IMR-90 (cell line): ENCODE measurements around the gene DCDC1. TPM values are rescaled to one million over a fixed set of nuclear protein-coding genes. Genes with fewer than 3 reads are reported as not detected.

ENCODE experiments used
- ATAC-seq: fragments of 200-7000 bp; cut with Tn5 transposase; 2 replicates; pipeline ENCODE4 v1.9.1; 2020; ENCODE audit warnings: low read depth, mild to moderate bottlenecking, moderate library complexity
- BruUV-seq: library from RNA; stranded (reverse); fragments of 400-500 nt; replicated peaks from 2 replicates; lab custom pipeline; 2021; lab: Mats Ljungman, UMichigan
- CTCF ChIA-PET: fragments of 300-600 bp; formaldehyde crosslinking; extraction: SDS; loops from one replicate; lab custom pipeline; 2021; ENCODE audit warnings: antibody characterized with exemption; lab: Yijun Ruan, JAX
- POLR2A ChIA-PET: fragments of 300-600 bp; sonication (Branson Sonifier 250); formaldehyde crosslinking; loops from one replicate; lab custom pipeline; 2022; ENCODE audit warnings: antibody characterized with exemption; ENCODE audit not compliant: unreplicated experiment; lab: Charles Lee
- DNase-seq: peaks from one replicate; pipeline ENCODE4 v3.0.0; 2013
- H2AFZ ChIP-seq: replicated peaks from 2 replicates; pipeline ENCODE3; 2013; ENCODE audit warnings: low read length, mild to moderate bottlenecking; ENCODE audit not compliant: poor library complexity
- H2AK5ac ChIP-seq: 2 replicates; pipeline ENCODE4 v1.6.1; 2013; ENCODE audit warnings: low read depth, low read length, inconsistent platforms
- H2AK9ac ChIP-seq: replicated peaks from 2 replicates; pipeline ENCODE3; 2013; ENCODE audit warnings: mild to moderate bottlenecking, low read depth, low read length, moderate library complexity; ENCODE audit not compliant: poor library complexity
- H2BK120ac ChIP-seq: 2 replicates; pipeline ENCODE4 v1.6.1; 2013; ENCODE audit warnings: low read depth, low read length, inconsistent platforms
- H2BK15ac ChIP-seq: 3 replicates; pipeline ENCODE4 v1.6.1; 2013; ENCODE audit warnings: low read depth, low read length, inconsistent platforms
- H2BK20ac ChIP-seq: 2 replicates; pipeline ENCODE4 v1.6.1; 2013; ENCODE audit warnings: low read depth, mild to moderate bottlenecking, inconsistent platforms, low read length, moderate library complexity
- H2BK5ac ChIP-seq: 2 replicates; pipeline ENCODE4 v1.6.1; 2013; ENCODE audit warnings: mild to moderate bottlenecking, low read depth, low read length, inconsistent platforms; ENCODE audit not compliant: poor library complexity, severe bottlenecking
- H3K14ac ChIP-seq: replicated peaks from 2 replicates; pipeline ENCODE4 v1.6.1; 2013; ENCODE audit warnings: low read depth, low read length, inconsistent platforms
- H3K18ac ChIP-seq: 2 replicates; pipeline ENCODE4 v1.6.1; 2013; ENCODE audit warnings: low read depth, low read length, control low read depth
- H3K23ac ChIP-seq: 2 replicates; pipeline ENCODE4 v1.6.1; 2013; ENCODE audit warnings: low read depth, low read length, inconsistent platforms
- H3K27ac ChIP-seq: 2 replicates; pipeline ENCODE4 v1.5.1; 2013; ENCODE audit warnings: mild to moderate bottlenecking, control low read depth, low read length; ENCODE audit not compliant: insufficient read depth
- H3K27me3 ChIP-seq: 2 replicates; pipeline ENCODE4 v1.6.1; 2013; ENCODE audit warnings: low read length; ENCODE audit not compliant: control insufficient read depth, insufficient read depth
- H3K36me3 ChIP-seq: 2 replicates; pipeline ENCODE4 v1.6.1; 2013; ENCODE audit warnings: low read length, mixed read lengths; ENCODE audit not compliant: control insufficient read depth, insufficient read depth
- H3K4ac ChIP-seq: 2 replicates; pipeline ENCODE4 v1.6.1; 2013; ENCODE audit warnings: low read depth, low read length, inconsistent platforms
- H3K4me1 ChIP-seq: 2 replicates; pipeline ENCODE4 v1.6.1; 2013; ENCODE audit warnings: low read length, mixed read lengths; ENCODE audit not compliant: control insufficient read depth, insufficient read depth
- H3K4me2 ChIP-seq: 2 replicates; pipeline ENCODE4 v1.6.1; 2013; ENCODE audit warnings: low read depth, mild to moderate bottlenecking, control low read depth, low read length, moderate library complexity
- H3K4me3 ChIP-seq: 2 replicates; pipeline ENCODE4 v1.5.1; 2013; ENCODE audit warnings: low read depth, mild to moderate bottlenecking, control low read depth, low read length, moderate library complexity; ENCODE audit not compliant: insufficient read depth
- H3K56ac ChIP-seq: 2 replicates; pipeline ENCODE4 v1.6.1; 2013; ENCODE audit warnings: low read length, inconsistent platforms; ENCODE audit not compliant: insufficient read depth; ENCODE audit errors: extremely low read depth
- H3K79me1 ChIP-seq, 2 experiments: 2 replicates each; pipeline ENCODE4 v1.6.1; 2013; ENCODE audit warnings: low read length in 2 of 2, inconsistent platforms in 1 of 2, low read depth in 1 of 2
- H3K9ac ChIP-seq: 2 replicates; pipeline ENCODE4 v1.6.1; 2013; ENCODE audit warnings: low read depth, low read length, control low read depth
- H3K9me1 ChIP-seq: 2 replicates; pipeline ENCODE4 v1.6.1; 2013; ENCODE audit warnings: low read length, inconsistent platforms; ENCODE audit not compliant: insufficient read depth
- H3K9me3 ChIP-seq: 2 replicates; pipeline ENCODE4 v1.6.1; 2013; ENCODE audit warnings: low read length; ENCODE audit not compliant: control insufficient read depth, insufficient read depth
- H4K20me1 ChIP-seq: 2 replicates; pipeline ENCODE4 v1.6.1; 2013; ENCODE audit warnings: low read length, inconsistent platforms; ENCODE audit not compliant: insufficient read depth
- H4K5ac ChIP-seq: 2 replicates; pipeline ENCODE4 v1.6.1; 2013; ENCODE audit warnings: mild to moderate bottlenecking, low read depth, low read length, control low read depth
- H4K8ac ChIP-seq, 2 experiments: 2 replicates each; pipeline ENCODE4 v1.6.1; 2013; ENCODE audit warnings: low read depth in 2 of 2, low read length in 2 of 2, control low read depth in 1 of 2, inconsistent platforms in 1 of 2
- H4K91ac ChIP-seq: 2 replicates; pipeline ENCODE4 v1.6.1; 2013; ENCODE audit warnings: low read depth, low read length, inconsistent platforms; ENCODE audit not compliant: insufficient read depth
- CHD1 ChIP-seq: IDR thresholded peaks from 2 replicates; pipeline ENCODE4 v1.6.1; 2012; ENCODE audit warnings: low read depth, low read length, improper control_type of control experiment
- MXI1 ChIP-seq: IDR thresholded peaks from 2 replicates; pipeline ENCODE4 v1.6.1; 2012; ENCODE audit warnings: low read depth, mild to moderate bottlenecking, low read length, moderate library complexity, borderline replicate concordance
- POLR2A ChIP-seq: IDR thresholded peaks from 2 replicates; pipeline ENCODE4 v1.6.1; 2012; ENCODE audit warnings: mild to moderate bottlenecking, low read depth, low read length
- RAD21 ChIP-seq: IDR thresholded peaks from 2 replicates; pipeline ENCODE4 v1.6.1; 2012; ENCODE audit warnings: low read length, improper control_type of control experiment
- RFX5 ChIP-seq: IDR thresholded peaks from 2 replicates; pipeline ENCODE4 v1.8.0; 2012; ENCODE audit warnings: low read depth, mild to moderate bottlenecking, low read length, moderate library complexity
- SMC3 ChIP-seq: fragments of 150-350 bp; IDR thresholded peaks from 2 replicates; pipeline ENCODE4 v1.6.1; 2016; ENCODE audit warnings: low read depth, mild to moderate bottlenecking, antibody characterized with exemption, low read length, moderate library complexity
- WGBS, 2 experiments: methylation state at CpG; one replicate each; pipeline versions ENCODE4 v1.1.5 to v1.1.7; 2013; ENCODE audit warnings: missing lambda C conversion rate in 2 of 2; ENCODE audit not compliant: insufficient read length in 1 of 2; ENCODE audit errors: extremely low coverage in 2 of 2; 5-methylcytosine and 5-hydroxymethylcytosine counted together
- dilution Hi-C: fragments of 300-500 bp; cut with HindIII; formaldehyde crosslinking; loops from one replicate; pipeline ENCODE4 v1.14.3; 2018; ENCODE audit warnings: low sequenced_read_pairs; ENCODE audit not compliant: unreplicated experiment
- in situ Hi-C: fragments of 300-500 bp; cut with MboI; formaldehyde crosslinking; loops from 3 replicates; pipeline ENCODE4 v1.14.3; 2019; ENCODE audit warnings: low sequenced_read_pairs, inconsistent platforms, mixed read lengths
- intact Hi-C: fragments of 100-400 bp; cut with micrococcal nuclease; formaldehyde crosslinking; loops from 2 replicates; pipeline ENCODE4 v1.10.0; 2022
- polyA plus RNA-seq, 3 experiments: library from polyadenylated mRNA; depleted of rRNA; stranded (reverse); fragments of >200 nt; gene quantifications; 2 replicates each; pipeline ENCODE4 v1.2.3, GENCODE V29; 2012; ENCODE audit warnings: low replicate concordance in 1 of 3
- total RNA-seq: library from RNA; depleted of rRNA; stranded (reverse); fragments of >200 nt; gene quantifications from 2 replicates; pipeline ENCODE4 v1.2.3, GENCODE V29; 2012
- TF ChIP-seq, protein P1 (sequence below): conservative IDR thresholded peaks from 2 replicates; pipeline ENCODE4 v1.5.1; 2012; ENCODE audit warnings: mild to moderate bottlenecking, low read depth, low read length, improper control_type of control experiment

DCDC1 gene
- total and polyA plus RNA-seq, 2 of the 4 experiments (the other 2 are of a cell fraction) = not detected

DNA sequence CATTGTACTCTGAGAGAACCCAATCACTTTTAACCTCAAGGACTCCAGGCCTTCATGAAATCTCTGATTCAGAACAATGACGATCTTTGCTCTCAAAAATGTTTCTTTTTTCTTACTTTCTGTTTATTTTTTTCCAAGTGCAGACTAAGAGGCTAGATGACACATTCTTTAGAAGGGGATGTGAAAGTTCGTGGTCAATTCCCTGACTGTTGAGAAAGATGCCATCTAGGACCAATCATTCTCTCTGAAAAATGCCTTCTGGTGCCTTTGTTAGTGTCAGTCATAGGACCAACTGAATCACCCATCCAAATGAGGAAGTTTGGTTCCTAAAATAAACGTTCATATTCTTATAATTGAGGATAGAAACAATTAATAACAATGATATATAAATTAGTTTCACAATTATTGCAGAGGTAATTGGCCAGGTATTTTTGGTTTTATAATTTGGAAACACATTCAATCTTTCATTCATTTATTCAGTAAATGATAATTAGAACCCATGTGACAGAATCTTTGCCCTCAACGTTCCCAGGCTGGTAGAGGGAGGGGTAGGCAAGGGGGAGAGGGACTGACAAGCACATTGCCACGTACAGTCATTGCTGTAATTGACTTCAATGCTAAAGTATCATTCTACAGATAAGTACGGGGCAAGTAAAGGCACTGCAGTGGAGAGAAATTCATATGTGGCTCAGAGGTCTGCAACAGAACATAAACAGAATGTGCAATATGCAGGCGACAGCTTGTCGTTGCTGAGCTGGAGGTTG is 450.0 kb downstream of the DCDC1 start (continued):
- TF ChIP-seq CHD1 = no peak

DNA sequence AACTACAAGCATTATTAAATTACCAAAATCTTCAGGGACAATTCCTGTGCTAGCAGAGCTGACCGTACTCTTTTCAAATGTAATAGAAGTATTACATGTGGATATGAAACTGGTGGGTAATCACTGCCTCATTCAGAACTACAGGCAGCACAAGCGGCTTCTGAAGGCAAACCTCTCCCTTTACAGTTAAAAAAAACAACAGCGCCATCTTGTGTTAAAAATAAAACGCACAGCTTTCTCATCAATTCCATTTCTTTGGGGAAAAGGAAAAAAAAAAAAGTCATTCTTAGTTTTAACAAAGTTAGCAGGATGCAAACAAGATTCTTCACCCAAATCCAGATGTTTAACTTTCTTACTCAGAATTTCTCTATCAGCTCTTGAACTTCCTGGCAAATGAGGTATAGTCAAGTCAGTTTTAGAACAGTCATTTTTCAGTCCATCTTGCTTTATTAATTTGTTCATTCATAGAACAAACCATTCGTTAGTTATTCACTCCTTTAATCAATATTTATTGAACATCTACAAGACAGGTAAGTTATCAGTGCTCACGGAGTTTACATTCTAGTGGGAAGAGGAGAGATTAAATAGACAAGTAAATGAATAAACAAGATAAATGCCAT is 451.6 kb downstream of the DCDC1 start:
- Histone ChIP-seq H4K5ac (no peak overlapping the region), H3K4me2 (no peak overlapping the region)

More for the DNA sequence above, 451.6 kb downstream of the DCDC1 start:
- Histone ChIP-seq H3K27ac (no peak overlapping the region), H4K8ac (no peak overlapping the region), H2BK20ac (no peak overlapping the region), H3K27me3 (no peaks in the 10 kb centered on the region), H3K4me3 (no peak overlapping the region), H3K79me1 (no peaks in the 10 kb centered on the region), H2BK5ac (no peak overlapping the region), H3K14ac (no peak overlapping the region), H3K18ac (no peak overlapping the region), H2BK120ac (no peak overlapping the region), H3K56ac (no peak overlapping the region), H3K23ac (no peak overlapping the region), H3K36me3 (no peaks in the 10 kb centered on the region), H2AFZ (no peak overlapping the region), H3K9ac (no peak overlapping the region), H2BK15ac (no peak overlapping the region), H3K9me3 (no peaks in the 10 kb centered on the region), H4K91ac (no peak overlapping the region), H2AK5ac (no peak overlapping the region), H4K20me1 (no peaks in the 10 kb centered on the region), H2AK9ac (no peak overlapping the region), H3K9me1 (no peaks in the 10 kb centered on the region), H3K4ac (no peak overlapping the region), H3K4me1 (no peaks in the 10 kb centered on the region)
- DNase-seq = peak; percentile 42
- intact Hi-C loops (loop anchor here (1.0 to 10.0 kb wide), 3 partner anchors 323 to 1486 kb away; no protein-coding TSS in a partner anchor), in situ Hi-C loops (no loop called here), dilution Hi-C loops (no loop called here)
- ATAC-seq = peak; percentile 56; the same call in 1 of the 2 replicates
- TF ChIP-seq RFX5 (no peak), POLR2A (no peak), SMC3 (peak; percentile 63; the same call in 1 of the 2 replicates), RAD21 (peak; percentile 60), MXI1 (no peak)
- TF ChIP-seq, protein P1, sequence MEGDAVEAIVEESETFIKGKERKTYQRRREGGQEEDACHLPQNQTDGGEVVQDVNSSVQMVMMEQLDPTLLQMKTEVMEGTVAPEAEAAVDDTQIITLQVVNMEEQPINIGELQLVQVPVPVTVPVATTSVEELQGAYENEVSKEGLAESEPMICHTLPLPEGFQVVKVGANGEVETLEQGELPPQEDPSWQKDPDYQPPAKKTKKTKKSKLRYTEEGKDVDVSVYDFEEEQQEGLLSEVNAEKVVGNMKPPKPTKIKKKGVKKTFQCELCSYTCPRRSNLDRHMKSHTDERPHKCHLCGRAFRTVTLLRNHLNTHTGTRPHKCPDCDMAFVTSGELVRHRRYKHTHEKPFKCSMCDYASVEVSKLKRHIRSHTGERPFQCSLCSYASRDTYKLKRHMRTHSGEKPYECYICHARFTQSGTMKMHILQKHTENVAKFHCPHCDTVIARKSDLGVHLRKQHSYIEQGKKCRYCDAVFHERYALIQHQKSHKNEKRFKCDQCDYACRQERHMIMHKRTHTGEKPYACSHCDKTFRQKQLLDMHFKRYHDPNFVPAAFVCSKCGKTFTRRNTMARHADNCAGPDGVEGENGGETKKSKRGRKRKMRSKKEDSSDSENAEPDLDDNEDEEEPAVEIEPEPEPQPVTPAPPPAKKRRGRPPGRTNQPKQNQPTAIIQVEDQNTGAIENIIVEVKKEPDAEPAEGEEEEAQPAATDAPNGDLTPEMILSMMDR = peak; percentile 71
- no TSS peak for BruUV-seq
- no CpG with 5 or more reads among the region's 6 CpGs for WGBS, 2 experiments
- ChIA-PET POLR2A (no interaction called here), CTCF (interaction anchor here (0.8 to 1.0 kb wide), 2 partner anchors 8 to 10 kb away, joined by 3 read pairs; no protein-coding TSS in a partner anchor)
